Lung microvascular endothelial cell (primary cell): ENCODE measurements around the gene SOD2. TPM values are rescaled to one million over a fixed set of nuclear protein-coding genes. Genes with fewer than 3 reads are reported as not detected.
"Not testable (repeated sequence)": the region's sequence is repeated elsewhere in the genome, so short reads cannot be mapped to it uniquely, and the experiment has no call there.

Experiments used
- DNase-seq, 2 donors: peaks; one replicate each; pipeline versions ENCODE4 v3.0.0 to v3.0.0-alpha.2; 2010; ENCODE audit warnings: low read depth in 2 of 2
- total RNA-seq: library from RNA; depleted of rRNA; stranded (reverse); fragments of >200 nt; gene quantifications from 2 replicates; pipeline ENCODE4 v1.2.1, GENCODE V29; 2014

The SOD2 gene
- total RNA-seq, 1 donor from 2014 or later = 182 TPM

GRCh38 chr6:159716247-159717096 is 23.4 kb upstream of the SOD2 start:
- peak; percentile 26 to 88 for DNase-seq

- DNase-seq = no peak
Measured at GRCh38 chr6:159715605-159716004, 22.6 kb upstream of the SOD2 start.

DNA sequence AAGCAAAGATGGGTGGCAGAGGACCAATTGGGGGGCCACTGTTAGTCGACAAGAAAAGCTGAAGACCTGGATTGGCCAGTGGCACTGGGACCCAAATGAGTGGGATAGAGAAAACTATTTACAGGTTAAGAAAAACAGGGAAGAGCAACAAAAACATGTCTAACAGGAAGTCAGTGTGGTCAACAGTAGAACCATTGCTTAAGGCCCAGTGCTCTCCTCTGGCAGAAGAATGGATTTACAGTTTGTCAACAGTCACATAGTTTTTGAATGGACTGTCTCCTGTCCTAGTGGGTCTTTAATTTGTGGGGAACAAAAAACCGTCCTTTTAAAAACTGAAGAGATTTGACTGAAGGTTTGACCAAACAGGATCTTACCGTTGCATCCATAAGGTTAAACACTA is 22.1 kb upstream of the SOD2 start:
- no peak for DNase-seq

DNA sequence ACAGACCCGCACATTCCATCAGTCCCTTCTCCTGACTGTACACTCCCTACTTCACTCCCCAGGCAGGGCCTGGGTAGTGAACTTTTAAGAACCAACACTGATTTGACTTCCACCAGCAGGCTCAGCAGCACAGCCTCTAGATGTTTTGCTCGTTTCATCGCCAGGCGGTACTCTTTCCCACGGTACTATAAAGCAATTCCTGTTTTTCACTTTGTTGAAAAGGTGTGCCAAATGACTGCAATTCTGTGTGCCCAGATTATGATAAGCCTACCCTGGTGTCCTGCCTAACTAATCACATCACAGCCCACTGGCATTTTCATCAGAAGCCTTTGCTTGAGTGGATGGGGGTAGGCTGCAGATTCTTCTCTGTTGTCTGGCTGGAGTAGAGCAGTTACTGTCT is 21.4 kb upstream of the SOD2 start:
- DNase-seq = peak in 1 of 2 donors; percentile 63

DNA sequence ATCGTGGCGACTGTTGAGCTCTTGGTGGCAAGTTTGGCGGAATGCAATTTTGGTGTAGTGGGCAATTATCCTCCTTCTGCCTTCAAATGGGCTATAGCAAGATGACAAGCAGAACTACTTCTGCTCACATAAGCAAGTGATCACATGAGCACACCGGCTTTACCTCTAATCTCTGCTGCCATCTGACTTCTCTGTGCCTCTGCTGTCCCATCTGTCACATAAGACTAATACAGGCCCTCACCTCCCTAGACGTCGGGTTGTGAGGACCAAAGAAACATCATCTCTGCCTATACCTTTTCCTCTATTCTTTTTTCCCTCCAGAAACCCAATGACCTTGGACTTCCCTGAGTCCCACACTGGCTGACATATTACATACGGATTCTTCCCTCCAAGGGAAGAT is 20.9 kb upstream of the SOD2 start:
- no peak for DNase-seq

GRCh38 chr6:159712389-159712788 is 19.3 kb upstream of the SOD2 start:
- not testable (repeated sequence) for DNase-seq

DNA sequence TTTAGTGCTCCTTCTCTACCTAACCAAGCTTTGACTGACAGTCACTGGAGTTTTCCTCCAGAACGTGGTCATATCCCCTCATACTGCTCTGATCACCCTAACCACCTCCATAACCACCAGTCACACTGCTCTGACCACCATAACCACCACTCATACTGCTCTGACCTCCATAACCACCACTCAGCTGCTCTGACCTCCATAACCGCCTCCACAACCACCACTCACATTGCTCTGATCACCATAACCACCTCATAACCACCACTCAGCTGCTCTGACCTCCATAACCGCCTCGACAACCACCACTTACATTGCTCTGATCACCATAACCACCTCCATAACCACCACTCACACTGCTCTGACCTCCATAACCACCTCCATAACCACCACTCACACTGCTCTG is 17.6 kb upstream of the SOD2 start:
- DNase-seq = not testable (repeated sequence)

- DNase-seq = peak; percentile 72 to 77
Measured at GRCh38 chr6:159701413-159701999, 8.5 kb upstream of the SOD2 start.

- DNase-seq = peak in 1 of 2 donors; percentile 36
Measured at GRCh38 chr6:159700970-159701369, 7.9 kb upstream of the SOD2 start.

- no peak for DNase-seq
Measured at GRCh38 chr6:159695984-159696383, 2.9 kb upstream of the SOD2 start.

DNA sequence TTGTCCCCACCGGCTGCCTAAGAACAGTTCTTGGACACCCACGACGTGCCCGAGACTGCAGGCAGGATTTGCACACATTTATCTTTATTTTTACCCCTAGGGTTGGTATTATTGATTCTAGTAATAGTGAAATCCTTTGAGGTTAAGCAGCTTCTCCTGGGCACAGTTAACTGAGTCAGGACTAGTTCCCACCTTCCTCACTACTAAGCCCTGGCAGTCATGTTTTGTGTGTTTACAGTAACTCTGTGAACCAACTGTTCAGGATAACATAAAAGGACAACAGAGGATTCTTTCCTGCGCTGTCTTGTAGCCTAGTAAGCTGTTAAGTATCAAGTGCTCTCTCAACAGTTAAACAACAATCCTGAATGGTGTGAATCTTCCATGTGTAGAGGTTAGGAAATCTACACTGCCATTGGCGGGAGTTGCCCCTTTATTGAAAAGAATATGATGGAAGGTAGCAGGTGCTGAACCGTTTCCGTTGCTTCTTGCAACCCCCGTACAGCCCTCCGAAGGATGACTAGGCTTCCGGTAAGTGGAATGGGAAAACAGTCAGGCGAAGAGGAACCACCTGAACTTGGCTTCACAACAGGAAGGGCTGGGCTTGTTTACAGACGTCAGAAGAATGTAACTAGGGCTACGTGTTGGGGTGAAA is 979 bp upstream of the SOD2 start:
- peak; percentile 53 to 96 for DNase-seq

- DNase-seq = peak; percentile 58 to 59
Measured at GRCh38 chr6:159692303-159693127, 526 bp downstream of the SOD2 start.

DNA sequence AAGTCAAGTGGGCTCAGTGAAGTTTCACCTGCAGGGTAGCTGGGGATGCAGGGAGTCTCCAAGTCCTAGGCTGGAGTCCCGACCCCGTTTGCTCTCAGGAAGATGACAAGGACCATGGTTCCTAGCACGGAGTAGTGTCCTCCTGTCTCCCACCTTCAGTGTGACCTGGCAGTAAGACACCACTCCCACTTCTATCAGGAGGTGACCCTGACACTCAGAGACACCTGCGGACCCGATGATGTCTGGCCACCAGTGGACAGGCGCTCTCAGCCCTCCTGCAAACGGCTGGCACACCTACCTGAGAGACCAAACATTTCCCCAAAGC is 1.1 kb downstream of the SOD2 start:
- no peak for DNase-seq

DNA sequence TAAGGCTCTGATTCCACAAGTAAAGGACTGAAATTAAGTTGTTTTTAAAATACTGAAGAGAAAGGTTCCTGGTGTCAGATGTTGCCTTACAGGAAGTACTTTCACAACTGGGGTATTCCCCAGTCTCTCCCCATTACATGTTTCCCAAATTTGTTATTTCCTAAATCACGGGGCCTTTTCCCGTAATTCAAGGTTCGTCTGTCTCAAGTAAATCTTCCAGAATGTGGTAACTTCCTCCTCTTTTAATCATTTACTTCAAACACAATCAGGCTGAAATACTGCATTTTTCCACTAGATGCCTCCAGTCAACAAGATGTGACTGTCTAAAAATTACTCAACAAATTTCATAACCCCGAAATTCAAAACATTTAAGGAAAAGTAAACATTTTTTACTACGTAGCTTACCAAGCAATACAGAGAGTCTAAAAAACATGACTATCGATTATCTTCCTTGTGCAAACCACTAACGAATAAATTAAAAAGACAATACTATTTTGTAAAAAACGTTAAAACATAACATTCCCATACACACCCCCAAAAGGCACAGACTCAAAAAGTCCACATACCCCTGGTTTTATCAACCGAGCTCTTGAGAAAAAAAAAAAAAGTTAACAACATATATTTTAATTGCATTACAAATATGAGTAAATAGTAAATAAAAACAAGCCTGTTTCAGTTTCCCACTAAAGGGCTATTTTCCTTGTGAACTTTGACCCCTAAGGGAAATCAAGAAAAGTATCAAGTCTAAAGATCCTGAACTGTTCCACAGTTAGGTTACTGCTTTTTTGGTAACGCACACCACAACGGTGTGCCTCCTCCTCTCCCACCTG is 1.7 kb downstream of the SOD2 start:
- DNase-seq = peak; percentile 75 to 91

DNA sequence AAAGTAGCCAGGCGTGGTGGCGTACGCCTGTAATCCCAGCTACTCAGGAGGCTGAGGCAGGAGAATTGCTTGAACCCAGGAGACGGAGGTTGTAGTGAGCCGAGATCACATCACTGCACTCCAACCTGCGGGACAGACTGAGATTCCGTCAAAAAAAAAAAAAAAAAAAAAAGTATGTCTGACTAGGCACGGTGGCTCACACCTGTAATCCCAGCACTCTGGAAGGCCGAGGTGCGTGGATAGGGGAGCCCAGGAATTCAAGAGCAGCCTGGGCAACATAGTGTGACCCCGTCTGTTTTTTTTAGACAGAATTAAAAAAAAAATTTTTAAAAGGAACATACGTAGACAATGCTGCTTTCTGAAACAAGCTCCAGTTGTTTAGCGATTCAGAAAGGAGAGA is 2.9 kb downstream of the SOD2 start:
- not testable (repeated sequence) for DNase-seq

GRCh38 chr6:159689001-159689400 is 4.0 kb downstream of the SOD2 start:
- DNase-seq = no peak

GRCh38 chr6:159688266-159688905 is 4.7 kb downstream of the SOD2 start:
- DNase-seq = no peak

- DNase-seq = no peak
Measured at GRCh38 chr6:159687341-159687740, 5.7 kb downstream of the SOD2 start.

DNA sequence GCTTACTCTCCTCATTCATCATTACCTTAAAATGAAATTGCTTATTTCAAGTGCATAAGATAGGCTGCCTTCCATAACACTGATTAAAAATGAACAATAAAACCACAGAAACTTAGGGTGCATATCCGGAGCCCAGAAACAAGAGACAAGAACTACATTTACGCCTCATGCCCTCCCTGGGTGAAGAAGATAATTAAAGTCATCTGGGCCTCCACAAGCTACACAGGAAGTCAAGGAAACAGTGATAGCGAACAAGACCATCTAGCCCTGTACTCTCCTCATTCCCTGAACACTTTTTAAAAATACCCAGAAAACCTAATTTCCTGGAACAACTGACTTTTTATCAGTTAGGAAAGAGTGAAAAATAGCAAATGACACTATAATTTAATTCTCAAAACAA is 6.3 kb downstream of the SOD2 start:
- DNase-seq = no peak

GRCh38 chr6:159686040-159686439 is 7.0 kb downstream of the SOD2 start:
- no peak for DNase-seq

DNA sequence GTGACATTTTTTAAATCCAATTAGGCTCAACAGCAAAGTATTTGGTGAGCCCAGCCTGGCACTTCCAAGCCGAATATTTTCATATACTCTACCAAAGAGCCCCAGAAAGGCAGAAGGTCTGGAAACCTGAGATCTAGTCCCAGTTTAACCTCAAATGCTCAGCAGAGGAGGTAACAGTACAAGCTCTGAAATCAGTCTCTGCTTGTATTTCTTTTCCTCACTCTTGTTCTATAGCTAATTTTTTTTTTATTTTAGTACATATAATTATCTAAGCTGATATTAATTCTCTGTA is 9.1 kb downstream of the SOD2 start:
- DNase-seq = no peak
